Activated T-helper 2 cell treated with anti-CD3 and anti-CD28 coated beads, Interferon-gamma antibody, Interleukin-2, Interleukin-4, amounts not matched to agents 10 μg/mL and 5 μg/mL and 100 μg/mL, durations not matched to agents 14 hours and 24 hours and 36 hours (primary cell): ENCODE data around the gene IGSF22. TPM values are rescaled to one million over a fixed set of nuclear protein-coding genes. Genes with fewer than 3 reads are reported as not detected.
"Not testable (repeated sequence)": the region's sequence is repeated elsewhere in the genome, so short reads cannot be mapped to it uniquely, and the experiment has no call there.

Experiments
- DNase-seq: peaks from one replicate; pipeline ENCODE4 v3.0.0; 2021; ENCODE audit warnings: low spot score
- H3K27ac Mint-ChIP-seq: one replicate; pipeline ENCODE4 v1.8.0; 2021; ENCODE audit warnings: mixed read lengths
- H3K27me3 Mint-ChIP-seq: one replicate; pipeline ENCODE4 v1.8.0; 2021; ENCODE audit warnings: low read depth, mixed read lengths
- H3K36me3 Mint-ChIP-seq: one replicate; pipeline ENCODE4 v1.8.0; 2021; ENCODE audit warnings: low read depth, mixed read lengths
- H3K4me1 Mint-ChIP-seq: one replicate; pipeline ENCODE4 v1.8.0; 2021; ENCODE audit warnings: low read depth, mixed read lengths
- H3K4me3 Mint-ChIP-seq: one replicate; pipeline ENCODE4 v1.8.0; 2021; ENCODE audit warnings: low read depth, mild to moderate bottlenecking, moderate library complexity, mixed read lengths
- H3K9me3 Mint-ChIP-seq: one replicate; pipeline ENCODE4 v1.8.0; 2021; ENCODE audit warnings: mixed read lengths
- intact Hi-C: fragments of 100-400 bp; cut with micrococcal nuclease; formaldehyde crosslinking; loops from one replicate; pipeline ENCODE4 v1.15.1; 2023
- total RNA-seq: library from RNA; stranded (reverse); gene quantifications from 2 replicates; pipeline ENCODE4 v1.2.3, GENCODE V29; 2022

IGSF22 gene
- total RNA-seq, 1 donor from 2014 or later, result 0.05 TPM

DNA sequence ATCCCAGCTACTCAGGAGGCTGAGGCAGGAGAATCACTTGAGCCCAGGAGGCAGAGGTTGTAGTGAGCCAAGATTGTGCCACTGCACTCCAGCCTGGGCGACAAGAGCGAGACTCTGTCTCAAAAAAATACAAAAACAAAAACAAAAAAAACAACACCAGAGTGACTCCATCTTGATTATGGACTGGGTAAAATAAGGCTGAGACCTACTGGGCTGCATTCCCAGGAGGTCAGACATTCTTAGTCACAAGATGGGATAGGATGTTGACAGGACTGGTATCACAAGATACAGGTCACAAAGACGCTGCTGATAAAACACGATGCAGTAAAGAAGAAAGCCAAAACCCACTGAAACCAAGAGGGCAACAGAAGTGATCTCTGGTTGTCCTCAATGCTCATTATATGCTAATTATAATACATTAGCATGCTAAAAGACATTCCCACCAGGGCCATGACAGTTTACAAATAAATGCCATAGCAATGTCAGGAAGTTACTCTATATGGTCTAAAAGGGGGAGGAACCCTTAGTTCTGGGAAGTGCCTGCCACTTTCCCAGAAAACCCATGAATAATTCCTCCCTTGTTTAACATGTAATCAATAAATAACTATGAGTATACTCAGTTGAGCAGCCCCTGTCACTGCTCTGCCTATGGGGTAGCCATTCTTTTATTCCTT is 34.4 kb downstream of the IGSF22 start:
- H3K4me3 Mint-ChIP-seq, H3K9me3 Mint-ChIP-seq, H3K36me3 Mint-ChIP-seq, DNase-seq, intact Hi-C loops, H3K4me1 Mint-ChIP-seq, H3K27ac Mint-ChIP-seq, H3K27me3 Mint-ChIP-seq: not testable (repeated sequence)

DNA sequence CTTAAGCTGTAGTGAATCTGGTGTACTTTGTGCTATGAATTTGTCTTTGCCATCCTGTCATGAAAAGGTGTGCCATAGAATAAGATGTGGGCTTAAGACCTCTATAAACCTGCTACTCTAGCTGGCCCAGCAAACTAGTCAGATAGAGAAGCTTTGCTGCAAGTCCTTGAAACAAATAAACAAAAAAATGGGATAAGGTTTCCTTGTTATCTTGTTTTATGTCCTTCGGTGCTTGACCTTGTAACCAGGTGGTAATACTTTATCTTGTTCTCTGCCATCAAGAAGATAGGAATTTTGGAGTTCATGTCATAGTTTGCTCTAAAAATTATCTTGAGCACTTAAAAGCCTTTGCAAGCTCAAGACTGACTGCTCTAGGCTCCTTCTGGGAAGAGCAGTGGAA is 41.7 kb downstream of the IGSF22 start:
- Mint-ChIP-seq H3K27me3 (peaks cover 11% of the 10 kb centered on the region), H3K27ac (no peak overlapping the region), H3K9me3 (no peaks in the 10 kb centered on the region), H3K4me3 (no peak overlapping the region), H3K4me1 (no peaks in the 10 kb centered on the region), H3K36me3 (no peaks in the 10 kb centered on the region)
- no peak for DNase-seq
- intact Hi-C loops, result no loop called here

DNA sequence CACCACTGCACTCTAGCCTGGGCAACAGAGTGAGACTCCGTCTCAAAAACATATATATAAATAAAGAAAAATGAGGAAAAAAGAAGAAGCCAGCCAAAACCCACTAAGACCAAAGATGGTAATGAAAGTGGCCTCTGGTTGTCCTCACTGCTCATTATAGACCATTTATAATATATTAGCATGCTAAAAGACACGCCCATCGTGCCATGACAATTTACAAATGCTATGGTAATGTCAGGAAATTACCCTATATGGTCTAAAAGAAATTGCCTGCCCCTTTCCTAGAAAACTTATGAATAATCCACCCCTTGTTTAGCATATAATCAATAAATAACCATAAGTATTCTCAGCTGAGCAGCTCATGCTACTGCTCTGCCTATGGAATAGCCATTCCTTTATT is 43.5 kb downstream of the IGSF22 start:
- intact Hi-C loops, result no loop called here
- Mint-ChIP-seq H3K4me1 (no peaks in the 10 kb centered on the region), H3K27ac (no peak overlapping the region), H3K36me3 (no peaks in the 10 kb centered on the region), H3K4me3 (no peak overlapping the region), H3K27me3 (peaks cover 11% of the 10 kb centered on the region), H3K9me3 (no peaks in the 10 kb centered on the region)
- DNase-seq, result no peak

DNA sequence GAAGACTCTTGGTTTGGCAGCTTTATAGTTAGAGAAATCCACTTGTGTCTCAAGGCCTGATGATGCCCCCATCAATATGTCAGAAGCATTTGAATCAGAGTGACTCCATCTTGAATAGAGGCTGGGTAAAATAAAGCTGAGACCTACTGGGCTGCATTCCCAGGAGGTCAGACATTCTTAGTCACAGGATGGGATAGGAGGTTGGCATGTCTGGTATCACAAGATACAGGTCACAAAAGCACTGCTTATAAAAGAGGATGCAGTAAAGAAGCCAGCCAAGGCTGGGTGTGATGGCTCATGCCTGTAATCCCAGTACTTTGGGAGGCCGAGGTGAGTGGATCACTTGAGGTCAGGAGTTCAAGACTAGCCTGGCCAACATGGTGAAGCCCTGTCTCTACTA is 44.0 kb downstream of the IGSF22 start:
- intact Hi-C loops, H3K4me3 Mint-ChIP-seq, H3K4me1 Mint-ChIP-seq, H3K27ac Mint-ChIP-seq, DNase-seq, H3K36me3 Mint-ChIP-seq, H3K9me3 Mint-ChIP-seq: not testable (repeated sequence)
- H3K27me3 Mint-ChIP-seq, result peaks cover 11% of the 10 kb centered on the region

DNA sequence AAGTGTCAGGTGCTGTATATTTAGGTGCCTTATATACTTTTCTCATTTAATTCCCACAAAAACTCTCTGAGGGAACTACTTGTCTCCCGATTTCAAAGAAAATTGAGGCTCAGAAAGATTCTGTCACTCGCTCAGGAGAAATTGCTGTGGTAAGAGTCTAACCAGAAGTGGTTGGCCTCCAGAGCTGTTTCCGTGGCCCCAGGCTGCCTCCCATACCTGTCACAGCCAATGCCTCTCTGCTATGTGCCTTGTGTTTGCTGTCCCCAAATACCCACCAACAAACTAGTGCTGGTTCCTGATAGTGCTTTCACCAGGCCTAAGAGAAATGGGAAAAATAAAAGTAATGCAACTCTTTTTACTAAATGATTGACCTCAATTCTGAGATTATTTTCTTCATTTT is 48.4 kb downstream of the IGSF22 start:
- H3K9me3 Mint-ChIP-seq, result no peaks in the 10 kb centered on the region
- H3K4me3 Mint-ChIP-seq, result no peak overlapping the region
- no peaks in the 10 kb centered on the region for H3K36me3 Mint-ChIP-seq
- intact Hi-C loops, result no loop called here
- peaks cover 5% of the 10 kb centered on the region for H3K4me1 Mint-ChIP-seq
- no peak overlapping the region for H3K27ac Mint-ChIP-seq
- no peak for DNase-seq
- no peaks in the 10 kb centered on the region for H3K27me3 Mint-ChIP-seq

DNA sequence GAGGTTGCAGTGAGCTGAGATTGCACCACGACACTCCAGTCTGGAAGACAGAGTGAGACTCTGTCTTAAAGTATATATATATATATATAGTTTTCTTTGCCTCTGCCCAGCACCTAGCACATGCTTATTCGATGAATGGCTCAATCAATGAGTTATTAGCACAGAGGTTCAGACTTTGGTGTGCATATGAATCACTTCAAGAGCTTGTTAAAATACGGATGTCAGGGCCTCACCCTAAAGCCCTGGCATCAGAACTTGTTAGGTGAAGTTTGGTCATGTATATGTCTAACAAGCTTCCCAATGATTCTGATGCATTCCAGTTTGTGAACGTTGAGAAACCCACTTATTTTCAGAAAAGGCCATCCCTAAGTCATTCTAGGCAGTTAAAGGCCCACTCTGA is 49.2 kb downstream of the IGSF22 start:
- no peaks in the 10 kb centered on the region for H3K36me3 Mint-ChIP-seq
- H3K27ac Mint-ChIP-seq, result no peak overlapping the region
- H3K9me3 Mint-ChIP-seq, result no peaks in the 10 kb centered on the region
- H3K4me1 Mint-ChIP-seq, result peaks cover 8% of the 10 kb centered on the region
- intact Hi-C loops, result no loop called here
- no peaks in the 10 kb centered on the region for H3K27me3 Mint-ChIP-seq
- H3K4me3 Mint-ChIP-seq, result no peak overlapping the region
- DNase-seq, result no peak

DNA sequence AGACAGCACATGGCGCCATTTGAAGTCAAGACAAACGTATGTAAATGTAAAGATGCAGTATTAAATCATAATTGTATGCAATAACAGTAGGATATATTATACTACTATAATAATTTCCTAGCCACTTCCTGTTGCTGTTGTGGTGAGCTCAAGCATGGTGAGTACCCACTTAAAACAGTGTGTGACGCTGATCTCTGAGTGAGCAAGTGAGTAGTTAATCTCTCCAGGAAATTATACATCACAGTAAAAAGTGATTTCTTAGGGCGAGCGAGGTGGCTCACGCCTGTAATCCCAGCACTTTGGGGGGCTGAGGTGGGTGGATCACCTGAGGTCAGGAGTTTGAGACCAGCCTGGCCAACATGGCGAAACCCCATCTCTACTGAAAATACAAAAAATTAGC is 53.8 kb downstream of the IGSF22 start:
- H3K27me3 Mint-ChIP-seq, H3K9me3 Mint-ChIP-seq, H3K4me3 Mint-ChIP-seq, H3K36me3 Mint-ChIP-seq, intact Hi-C loops: not testable (repeated sequence)
- peak; percentile 22 for DNase-seq
- Mint-ChIP-seq H3K27ac (peak overlapping the region; percentile 70), H3K4me1 (peaks cover 33% of the 10 kb centered on the region)

DNA sequence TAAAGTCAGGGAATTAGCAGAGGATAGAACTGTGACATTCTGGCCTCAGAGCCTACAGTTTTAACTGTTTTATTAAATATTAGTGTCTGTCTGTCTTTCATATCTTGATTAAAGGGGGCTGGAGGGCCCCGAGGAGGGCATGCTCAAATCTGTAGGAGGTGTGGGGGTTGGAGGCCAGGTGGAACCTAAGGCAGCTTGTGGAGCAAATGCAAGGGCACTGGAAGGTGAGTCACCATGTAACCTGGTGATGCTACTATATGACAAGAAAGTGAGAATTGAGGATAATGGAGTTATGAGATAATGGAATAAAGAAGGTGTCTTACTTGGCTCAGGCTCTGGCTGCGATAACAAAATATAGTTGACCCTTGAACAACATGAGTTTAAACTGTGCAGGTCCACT is 54.7 kb downstream of the IGSF22 start:
- Mint-ChIP-seq H3K4me3 (no peak overlapping the region), H3K36me3 (no peaks in the 10 kb centered on the region), H3K4me1 (peaks cover 33% of the 10 kb centered on the region), H3K9me3 (no peaks in the 10 kb centered on the region), H3K27me3 (peaks cover 7% of the 10 kb centered on the region), H3K27ac (no peak overlapping the region)
- intact Hi-C loops, result no loop called here
- DNase-seq, result no peak

DNA sequence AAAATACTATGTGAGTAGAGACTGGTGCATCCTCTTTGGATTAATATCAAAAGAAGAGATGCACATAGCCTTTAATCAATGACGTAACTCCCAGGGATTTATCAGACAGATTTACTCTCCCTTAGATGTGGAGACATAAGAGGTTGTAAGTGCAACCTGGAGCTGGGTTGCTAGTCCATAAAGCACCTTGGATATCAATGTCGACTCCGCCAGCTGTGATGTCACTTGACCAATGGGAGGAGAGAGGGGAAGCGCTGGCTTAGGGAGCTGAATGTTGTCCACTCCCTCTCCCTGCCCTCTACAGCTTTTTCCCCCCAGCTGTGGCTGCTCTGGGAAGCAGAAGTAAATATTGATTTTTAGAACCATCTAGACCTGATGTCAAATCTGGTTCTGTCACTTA is 56.3 kb downstream of the IGSF22 start:
- Mint-ChIP-seq H3K4me1 (peaks cover 38% of the 10 kb centered on the region), H3K36me3 (no peaks in the 10 kb centered on the region), H3K9me3 (no peaks in the 10 kb centered on the region), H3K27me3 (peaks cover 12% of the 10 kb centered on the region), H3K4me3 (no peak overlapping the region), H3K27ac (no peak overlapping the region)
- DNase-seq, result no peak
- intact Hi-C loops, result loop anchor here (2.0 kb wide), 1 partner anchor 53 kb away; no protein-coding TSS in a partner anchor

DNA sequence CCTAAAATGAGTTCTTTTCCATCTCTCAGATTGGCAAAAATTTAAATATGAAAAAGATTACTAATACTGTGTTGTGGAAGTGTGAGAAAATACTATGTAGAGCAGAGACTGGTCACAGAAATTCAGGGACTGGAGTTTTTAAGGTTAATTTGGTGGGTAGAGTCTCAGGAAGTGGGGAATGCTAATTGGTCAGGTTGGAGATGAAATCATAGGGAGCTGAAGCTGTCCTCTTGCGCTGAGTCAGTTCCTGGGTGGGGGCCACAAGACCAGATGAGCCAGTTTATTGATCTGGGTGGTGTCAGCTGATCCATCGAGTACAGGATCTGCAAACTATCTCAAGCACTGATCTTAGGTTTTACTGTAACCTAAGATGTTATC is 56.8 kb downstream of the IGSF22 start:
- H3K27ac Mint-ChIP-seq, result peak overlapping the region; percentile 81
- no peaks in the 10 kb centered on the region for H3K9me3 Mint-ChIP-seq
- no peaks in the 10 kb centered on the region for H3K36me3 Mint-ChIP-seq
- peak; percentile 10 for DNase-seq
- intact Hi-C loops, result loop anchor here (2.0 kb wide), 1 partner anchor 52 kb away; no protein-coding TSS in a partner anchor
- H3K4me3 Mint-ChIP-seq, result no peak overlapping the region
- H3K27me3 Mint-ChIP-seq, result peaks cover 12% of the 10 kb centered on the region
- H3K4me1 Mint-ChIP-seq, result peaks cover 38% of the 10 kb centered on the region

DNA sequence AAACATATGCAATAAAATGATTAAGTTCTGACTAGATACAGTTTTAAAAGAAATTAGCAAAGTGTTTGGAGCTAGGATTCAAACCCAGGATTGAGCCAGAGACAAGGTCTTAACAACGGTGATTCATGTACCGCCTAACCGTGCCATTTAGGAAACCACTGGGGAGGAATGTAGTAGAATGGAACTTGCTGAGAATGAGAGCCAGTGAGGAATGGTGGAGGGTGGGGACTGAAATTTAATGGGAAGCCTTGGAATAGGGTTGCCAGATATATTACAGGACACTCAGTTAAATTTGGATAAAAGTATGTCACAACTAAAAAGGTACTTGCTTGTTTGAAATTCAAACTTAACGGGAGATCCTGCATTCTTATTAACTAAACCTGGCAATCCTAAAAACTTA is 57.9 kb downstream of the IGSF22 start:
- Mint-ChIP-seq H3K27ac (no peak overlapping the region), H3K4me3 (no peak overlapping the region), H3K4me1 (peaks cover 36% of the 10 kb centered on the region), H3K27me3 (peaks cover 12% of the 10 kb centered on the region), H3K36me3 (no peaks in the 10 kb centered on the region), H3K9me3 (no peaks in the 10 kb centered on the region)
- intact Hi-C loops, result loop anchor here (2.0 kb wide), 1 partner anchor 51 kb away; no protein-coding TSS in a partner anchor
- no peak for DNase-seq

DNA sequence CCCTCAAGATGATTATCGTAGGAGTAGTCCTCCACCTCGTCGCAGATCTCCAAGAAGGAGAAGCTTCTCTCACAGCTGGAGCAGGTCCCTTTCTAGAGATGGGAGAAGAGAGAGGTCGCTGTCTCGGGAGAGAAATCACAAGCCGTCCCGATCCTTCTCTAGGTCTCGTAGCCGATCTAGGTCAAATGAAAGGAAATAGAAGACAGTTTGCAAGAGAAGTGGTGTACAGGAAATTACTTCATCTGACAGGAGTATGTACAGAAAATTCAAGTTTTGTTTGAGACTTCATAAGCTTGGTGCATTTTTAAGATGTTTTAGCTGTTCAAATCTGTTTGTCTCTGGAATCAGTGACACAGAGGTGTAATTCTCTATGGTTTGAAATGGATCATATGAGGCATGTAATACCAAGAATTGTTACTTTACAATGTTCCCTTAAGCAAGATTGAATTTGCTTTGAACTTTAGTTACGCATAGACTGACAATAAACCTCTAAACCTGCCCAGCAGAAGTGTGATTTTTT is 60.6 kb downstream of the IGSF22 start:
- H3K36me3 Mint-ChIP-seq, intact Hi-C loops, H3K9me3 Mint-ChIP-seq, DNase-seq: not testable (repeated sequence)
- Mint-ChIP-seq H3K4me1 (peaks cover 27% of the 10 kb centered on the region), H3K27me3 (peaks cover 30% of the 10 kb centered on the region), H3K27ac (peak overlapping the region; percentile 14), H3K4me3 (peak overlapping the region; percentile 2)

DNA sequence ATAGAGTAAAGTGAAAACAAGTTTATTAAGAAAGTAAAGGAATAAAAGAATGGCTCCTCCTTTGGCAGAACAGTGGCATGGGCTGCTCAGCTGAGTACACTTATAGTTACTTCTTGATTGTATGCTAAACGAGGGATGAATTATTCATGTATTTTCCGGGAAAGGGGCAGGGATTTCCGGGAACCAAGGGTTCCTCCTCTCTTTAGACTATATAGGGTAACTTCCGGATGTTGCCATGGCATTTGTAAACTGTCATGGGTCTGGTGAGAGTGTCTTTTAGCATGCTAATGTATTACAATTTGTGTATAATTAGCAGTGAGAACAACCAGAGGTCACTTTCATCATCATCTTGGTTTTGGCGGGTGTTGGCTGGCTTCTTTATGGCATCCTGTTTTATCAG is 68.3 kb downstream of the IGSF22 start:
- Mint-ChIP-seq H3K4me3 (no peak overlapping the region), H3K27me3 (peaks cover 26% of the 10 kb centered on the region), H3K27ac (no peak overlapping the region), H3K4me1 (no peaks in the 10 kb centered on the region), H3K36me3 (no peaks in the 10 kb centered on the region), H3K9me3 (peaks cover 6% of the 10 kb centered on the region)
- intact Hi-C loops, result no loop called here
- no peak for DNase-seq
